Bone marrow (tissue), 2 donors: Measurements from ENCODE around the gene THAP3.
A peak's percentile ranks its signal among the peaks of the same experiment; 100 is the strongest.
"Not testable (repeated sequence)": the region's sequence is repeated elsewhere in the genome, so short reads cannot be mapped to it uniquely, and the experiment has no call there.

Experiments used
- DNase-seq, 2 donors: peaks; one replicate each; lab custom pipeline; 2025; lab: John Stamatoyannopoulos, UW

The THAP3 gene

DNA sequence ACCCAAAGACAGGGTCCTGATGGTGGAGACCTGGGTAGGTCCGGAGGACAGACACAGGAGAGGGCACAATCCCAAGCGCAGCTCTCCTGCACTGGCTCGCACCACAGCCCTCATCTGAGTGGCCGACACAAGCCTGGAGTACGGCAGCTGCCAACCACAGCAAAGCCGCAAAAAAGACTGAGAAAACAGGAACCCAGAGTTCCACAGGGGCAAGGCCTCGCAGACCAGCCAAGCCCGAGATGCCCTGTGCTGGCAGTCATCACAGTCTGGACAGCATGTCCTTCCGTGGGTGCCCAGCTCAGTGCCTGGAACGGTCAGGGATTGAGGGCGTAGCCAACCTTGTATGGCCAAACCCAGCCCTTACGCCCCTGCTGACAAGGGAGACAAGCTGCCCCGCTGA is 33.4 kb upstream of the THAP3 start:
- DNase-seq: peak in 1 of 2 donors; percentile 10

DNA sequence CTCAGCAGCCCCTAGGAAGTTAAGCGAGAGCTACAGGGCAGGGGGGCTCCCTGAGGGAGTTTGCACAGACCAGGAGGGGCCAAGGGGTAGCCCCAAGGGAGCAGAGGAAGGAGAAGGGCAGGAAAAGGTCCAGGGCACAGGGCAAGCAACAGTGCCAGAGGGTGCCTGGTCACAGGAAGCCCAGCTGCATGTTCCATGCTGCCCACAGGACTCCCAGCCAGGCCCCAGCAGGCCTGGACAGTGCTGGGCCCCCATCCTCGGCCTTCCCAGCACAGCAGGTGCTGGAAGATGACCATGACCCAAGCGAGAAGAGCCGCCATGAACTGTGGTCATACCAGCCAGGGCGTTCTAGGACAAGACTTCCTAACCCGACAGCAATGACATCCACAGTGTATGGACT is 33.0 kb upstream of the THAP3 start:
- DNase-seq: no peak

DNA sequence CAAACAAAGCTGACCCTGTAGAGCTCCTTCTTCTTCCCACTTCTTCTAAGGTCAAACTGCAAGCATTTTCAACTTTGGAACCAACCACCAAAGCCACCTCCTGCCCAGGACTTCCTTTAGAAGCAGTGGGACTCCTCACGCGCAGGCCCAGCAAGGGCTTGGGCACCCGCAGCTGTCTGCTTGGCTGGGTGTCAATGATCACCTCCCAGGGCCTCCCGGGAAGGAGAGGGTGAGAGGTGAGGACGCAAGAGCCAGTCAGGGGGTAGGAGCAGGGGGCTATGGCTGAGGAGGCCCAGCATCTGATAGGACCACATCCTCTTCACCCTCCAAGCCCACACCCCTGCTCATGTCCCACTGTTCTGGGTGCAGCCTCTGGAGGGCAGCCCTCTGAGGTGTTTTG is 32.2 kb upstream of the THAP3 start:
- DNase-seq: no peak

DNA sequence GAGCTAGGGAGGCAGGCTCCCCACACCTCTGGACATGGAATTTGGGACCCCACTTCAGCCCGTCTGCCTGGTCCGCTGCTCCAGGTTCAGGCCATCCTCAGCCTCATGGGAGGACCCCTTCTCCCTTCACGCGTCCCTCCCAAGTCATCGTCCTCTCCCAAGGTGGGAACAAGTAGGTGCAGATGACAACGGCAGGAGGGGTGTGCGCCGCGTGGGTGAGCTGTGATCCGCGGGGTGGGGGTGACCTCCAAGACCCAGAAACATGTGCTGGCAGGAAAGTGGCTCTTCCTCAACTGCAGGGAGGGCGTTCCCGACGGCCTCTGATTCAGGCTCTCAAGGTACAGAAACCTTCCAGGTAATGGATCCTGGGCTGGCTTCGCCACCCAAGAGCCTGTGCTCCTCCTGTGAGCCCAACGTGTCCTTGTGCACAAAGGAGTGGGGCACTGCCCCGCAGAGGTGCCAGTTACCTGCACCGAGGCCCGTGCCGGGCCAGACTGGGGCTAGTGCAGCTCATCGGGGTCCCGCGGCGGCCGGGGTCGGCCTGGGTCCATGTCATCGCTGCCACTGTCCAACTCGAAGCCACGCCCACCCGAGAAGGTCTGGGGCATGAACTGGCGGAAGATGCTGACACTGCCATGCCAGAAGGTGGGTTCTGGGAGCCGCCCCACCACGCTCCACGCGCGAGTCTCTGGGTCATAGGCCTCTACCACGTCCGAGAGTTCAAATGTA is 31.6 kb upstream of the THAP3 start:
- no peak for DNase-seq

DNA sequence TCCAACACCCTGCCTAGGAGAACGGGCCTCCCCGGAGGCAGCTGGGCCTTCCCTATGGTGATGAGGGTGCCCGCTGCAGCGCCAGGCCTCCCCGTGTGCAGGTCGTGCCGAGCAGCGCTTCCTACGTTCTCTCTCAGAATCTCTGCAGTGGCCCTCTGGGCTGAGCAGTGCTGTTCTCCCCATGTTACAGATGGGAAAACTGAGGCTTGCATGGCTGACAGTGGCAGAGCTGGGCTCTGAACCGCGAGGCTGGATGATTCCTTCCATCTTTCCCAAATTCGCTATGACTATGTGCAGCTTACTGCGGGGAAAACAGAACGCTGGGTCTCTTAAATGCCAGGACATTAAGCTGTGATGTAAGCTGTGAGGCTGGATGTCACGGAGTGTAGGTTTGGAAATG is 30.9 kb upstream of the THAP3 start:
- no peak for DNase-seq

DNA sequence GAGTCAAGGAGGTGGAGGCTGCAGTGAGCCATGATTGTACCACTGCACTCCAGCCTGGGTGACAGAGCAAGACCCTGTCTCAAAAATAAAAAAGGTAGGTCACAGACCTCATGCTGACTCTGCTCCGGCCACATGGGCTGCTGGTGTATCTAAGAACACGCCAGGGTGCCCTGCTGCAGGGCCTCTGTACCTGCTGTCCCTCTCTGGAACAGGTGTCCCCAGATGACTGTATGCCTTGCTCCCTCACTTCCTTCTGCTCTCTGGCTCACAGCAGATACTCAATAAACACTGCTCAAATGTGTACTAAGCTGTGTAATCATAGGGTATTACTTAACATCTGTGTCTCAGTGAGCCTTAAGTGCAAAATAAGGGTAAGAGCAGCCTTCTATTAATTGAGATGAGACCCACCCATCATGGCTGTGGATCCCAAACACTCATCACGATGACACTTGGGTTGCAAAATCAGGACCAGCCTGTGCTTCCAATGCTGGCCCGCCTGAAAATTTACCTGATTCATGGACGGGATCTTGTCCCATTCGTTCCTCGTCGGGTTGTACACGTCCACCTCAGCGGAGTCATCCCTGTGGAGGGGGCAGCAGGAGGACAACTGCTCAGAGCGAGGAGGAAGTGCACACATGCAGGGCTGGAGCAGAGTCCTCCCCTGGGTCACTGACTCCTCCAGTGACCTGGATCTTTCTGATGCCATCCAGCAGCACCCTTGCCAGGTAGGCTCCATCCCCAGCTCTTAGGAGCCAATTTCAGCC is 29.5 kb upstream of the THAP3 start:
- DNase-seq: no peak

DNA sequence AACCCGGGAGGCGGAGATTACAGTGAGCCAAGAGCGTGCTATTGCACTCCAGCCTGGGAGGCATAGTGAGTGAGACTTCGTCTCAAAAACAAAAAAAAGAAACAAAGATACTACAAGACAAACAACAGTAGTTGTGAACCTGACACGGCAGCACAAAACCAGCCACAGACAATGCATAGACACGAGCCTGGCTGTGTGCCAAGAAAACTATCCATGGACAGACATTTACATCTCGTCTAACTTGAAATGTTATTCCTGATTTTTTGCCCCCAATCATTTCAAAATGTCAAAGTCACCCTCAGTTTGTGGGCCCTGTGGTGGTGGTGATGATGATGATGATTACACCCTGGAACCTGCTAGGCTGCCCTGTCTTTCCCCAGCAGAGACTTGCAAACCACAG is 28.3 kb upstream of the THAP3 start:
- no peak for DNase-seq

DNA sequence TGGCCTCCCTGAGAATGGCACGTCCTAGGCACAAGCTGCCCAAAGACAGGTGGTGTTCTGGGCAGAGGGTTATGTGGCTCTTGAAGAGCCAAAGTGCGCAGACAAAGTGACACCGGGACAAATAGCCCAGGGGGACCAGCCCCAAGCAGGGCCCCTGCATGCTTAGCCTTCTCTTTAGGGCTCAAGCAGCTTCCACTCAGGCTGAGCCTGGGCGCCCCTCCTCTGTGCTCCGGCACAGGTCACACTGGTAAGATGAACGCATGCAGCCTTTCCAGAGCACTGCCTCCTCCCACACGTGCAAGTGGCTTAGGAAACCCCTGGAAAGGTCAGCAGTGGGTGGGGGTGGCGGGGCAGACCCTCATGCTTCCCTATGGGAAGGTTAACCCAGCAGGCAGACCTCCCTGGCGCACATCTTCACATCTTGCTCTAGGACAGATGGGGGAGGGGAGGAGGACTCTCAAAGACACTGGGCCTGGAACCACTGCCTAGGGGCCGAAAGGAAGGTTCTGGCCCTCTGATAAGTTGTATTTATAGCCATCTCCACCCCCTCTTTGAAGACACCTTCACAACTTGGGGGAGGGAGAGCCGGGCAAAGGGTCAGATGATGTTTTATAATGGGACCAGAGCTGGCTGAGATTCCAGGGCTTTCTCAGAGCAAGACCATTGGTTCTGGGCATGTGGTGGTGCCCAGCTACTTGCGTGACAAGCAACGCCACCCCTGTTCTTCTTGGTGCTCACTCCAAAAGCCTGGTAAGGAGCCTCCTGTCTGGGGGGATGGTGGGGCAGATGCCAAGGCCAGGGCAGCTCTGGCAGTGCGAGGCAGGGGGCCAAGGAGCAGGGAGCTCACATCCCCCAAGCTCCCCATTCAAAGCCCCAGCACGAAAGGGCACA is 27.5 kb upstream of the THAP3 start:
- DNase-seq: no peak

DNA sequence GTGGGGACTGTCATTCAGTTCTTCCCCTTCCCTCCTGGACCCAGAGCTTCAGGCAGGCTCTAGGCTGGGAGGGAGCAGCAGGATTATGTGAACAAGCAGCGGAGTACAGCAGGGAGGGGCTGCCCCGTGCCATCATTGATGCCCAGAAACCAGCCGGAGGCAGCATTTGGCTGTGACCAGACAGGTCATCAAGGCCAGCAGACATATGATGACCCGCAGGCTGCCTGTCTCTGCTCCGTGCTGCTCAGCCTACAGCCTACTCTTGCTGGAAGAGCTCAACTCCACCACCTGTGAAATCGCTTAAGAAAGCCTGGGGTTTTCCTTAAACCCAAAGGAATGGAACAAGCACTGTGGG is 26.9 kb upstream of the THAP3 start:
- no peak for DNase-seq

DNA sequence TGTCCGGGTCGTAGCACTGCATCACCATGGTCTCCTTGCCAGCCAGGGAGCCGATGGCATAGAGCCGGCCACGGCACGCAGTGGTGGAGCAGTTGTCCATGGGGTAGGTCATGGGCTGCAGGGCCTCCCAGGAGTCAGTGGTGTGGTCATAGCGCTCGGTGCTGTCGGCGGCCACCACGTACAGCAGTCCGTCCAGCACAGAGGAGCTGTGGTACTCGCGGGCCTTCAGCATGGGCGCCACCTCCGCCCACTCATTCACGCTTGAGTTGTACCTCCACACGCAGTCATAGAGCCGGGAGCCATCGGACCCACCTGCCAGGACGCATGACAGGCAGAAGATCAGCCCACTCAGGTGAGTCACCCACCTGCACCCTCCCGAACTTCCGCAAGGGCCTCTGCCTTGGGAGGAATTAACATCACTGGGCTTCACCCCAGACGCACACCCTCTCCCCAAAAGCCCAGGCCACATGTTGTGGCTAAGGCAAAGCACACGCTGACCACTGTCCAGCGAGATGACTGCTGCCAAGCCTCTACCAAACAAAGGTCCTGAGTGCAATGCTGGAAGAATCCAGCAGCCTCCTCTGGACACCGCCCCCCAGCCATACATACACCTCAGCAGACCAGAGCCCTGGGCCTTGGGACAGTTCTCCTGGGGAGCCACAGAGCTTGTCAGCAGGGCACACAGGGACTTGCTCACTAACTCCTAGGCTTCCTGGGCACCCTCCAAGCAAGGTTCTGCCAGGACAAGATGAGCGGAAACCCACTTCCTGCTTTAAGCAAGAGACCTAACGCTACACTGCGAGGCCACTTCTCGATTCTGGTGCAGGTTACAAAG is 25.3 kb upstream of the THAP3 start:
- DNase-seq: peak; percentile 16 to 54

DNA sequence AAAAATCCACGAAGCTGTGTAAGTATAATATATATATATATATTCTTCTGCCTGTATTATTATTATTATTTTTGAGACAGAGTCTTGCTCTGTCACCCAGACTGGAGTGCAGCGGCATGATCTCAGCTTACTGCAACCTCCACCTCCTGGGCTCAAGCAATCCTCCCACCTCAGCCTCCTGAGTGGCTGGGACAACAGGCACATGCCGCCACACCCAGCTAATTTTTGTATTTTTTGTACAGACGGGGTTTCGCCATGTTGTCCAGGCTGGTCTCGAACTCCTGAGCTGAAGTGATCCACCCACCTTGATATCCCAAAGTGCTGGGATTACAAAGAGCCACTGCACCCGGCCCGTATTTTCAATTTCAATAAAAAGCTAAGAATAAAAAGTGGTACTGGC is 24.7 kb upstream of the THAP3 start:
- not testable (repeated sequence) for DNase-seq

DNA sequence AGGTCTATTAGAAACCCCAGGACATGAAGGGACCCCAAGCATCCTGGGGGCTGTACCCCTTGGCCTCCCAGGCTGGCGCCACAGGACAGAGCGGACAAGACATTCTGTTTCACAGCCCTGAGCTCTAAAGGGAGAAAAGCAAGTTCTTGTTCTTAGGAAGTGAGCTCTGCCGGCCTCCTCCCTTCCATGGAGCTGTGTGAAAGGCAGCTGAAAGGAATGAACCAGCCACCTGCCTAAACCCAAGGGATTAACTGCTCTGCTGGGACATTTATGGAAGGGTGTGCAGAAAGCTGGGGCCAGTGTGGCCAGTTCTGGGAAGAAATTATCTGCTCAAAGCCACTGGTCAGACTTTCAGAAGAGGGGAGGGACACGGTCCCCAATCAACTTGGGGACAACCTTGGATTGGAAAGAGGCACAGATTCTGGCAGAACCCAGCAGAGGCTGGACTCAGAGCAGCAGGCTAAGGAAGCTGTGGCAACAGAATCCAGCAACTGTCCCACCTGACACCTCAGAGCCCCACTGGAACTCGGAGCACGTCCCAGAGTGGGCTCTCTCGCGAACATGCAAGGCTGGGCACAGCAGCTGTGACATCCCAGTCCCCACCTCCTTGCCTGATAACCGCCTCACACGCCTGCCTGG is 24.1 kb upstream of the THAP3 start:
- DNase-seq: no peak

DNA sequence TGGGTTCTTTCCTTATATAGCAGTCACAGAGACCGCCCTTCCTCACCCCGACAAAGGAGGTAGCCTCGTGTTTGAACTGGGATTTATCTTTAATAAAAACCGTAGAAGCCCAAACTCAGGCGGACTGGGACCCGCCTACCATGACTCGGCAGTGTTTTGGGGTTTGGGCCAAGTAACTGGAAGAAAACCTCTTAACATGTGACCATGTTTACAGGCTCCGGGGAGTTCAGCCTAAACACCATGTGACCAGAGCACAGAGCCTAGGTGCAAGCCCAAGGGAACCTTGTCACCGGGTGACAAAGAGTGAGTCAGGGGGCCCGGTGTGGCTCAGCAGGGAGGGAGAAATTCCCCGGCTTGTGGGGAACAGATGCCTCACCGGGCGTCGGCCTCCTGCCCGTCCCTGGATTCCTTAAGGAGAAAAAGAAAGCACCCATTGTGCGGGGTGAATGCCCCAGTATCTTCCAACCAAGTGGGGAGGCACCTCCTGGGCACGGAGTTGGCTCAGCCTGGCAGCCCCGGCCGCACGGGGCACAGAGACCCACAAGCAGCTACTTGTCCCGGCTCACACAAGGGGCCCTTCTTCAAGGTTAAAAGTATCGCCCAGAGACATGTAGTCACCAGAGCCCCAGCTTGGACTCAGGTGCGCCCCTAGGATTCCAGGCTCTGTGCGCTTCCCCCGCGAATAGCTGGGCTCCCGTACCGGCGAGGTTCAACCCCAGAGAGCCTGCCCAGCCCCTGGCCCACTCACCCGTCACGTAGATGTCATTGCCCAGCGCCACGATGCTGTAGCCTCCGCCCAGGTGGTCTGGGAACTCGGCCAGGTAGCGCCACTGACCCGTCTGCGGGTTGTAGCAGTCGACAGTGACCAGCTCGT is 23.4 kb upstream of the THAP3 start:
- DNase-seq: peak; percentile 71 to 82

DNA sequence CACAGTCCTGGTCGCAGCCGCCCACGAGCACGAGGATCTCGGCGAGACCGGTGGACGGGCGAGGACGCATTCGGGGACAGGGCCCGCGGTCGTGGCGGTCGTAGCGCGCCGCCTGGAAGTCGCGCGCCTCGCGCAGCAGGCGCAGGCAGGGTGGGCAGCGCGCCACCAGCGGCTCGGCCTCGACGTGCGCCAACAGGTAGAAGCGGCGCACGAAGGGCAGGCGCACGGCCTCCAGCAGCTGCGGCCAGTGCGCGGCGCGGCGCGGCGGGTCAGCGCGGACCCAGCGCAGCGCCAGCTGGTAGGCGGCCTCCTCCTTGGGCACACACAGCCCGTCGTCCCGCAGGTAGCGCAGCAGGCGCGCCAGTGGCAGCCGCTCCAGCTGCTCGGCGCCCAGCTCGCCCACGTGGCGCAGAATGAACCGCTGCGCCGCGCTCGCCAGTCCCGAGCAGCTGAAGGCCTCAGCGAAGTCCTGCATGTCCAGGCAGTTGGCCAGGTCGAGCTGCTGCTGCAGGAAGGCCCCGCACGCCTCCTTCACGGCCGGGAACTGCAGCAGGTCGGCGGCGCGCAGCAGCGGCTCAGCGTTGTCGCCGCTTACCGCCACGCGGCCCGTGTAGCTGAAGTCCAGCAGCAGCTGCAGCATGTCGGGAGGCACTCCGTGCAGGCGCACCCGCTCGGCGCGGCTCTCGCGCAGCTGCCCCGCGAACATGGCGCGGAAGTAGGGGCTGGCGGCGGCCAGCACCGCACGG is 22.6 kb upstream of the THAP3 start:
- DNase-seq: no peak

DNA sequence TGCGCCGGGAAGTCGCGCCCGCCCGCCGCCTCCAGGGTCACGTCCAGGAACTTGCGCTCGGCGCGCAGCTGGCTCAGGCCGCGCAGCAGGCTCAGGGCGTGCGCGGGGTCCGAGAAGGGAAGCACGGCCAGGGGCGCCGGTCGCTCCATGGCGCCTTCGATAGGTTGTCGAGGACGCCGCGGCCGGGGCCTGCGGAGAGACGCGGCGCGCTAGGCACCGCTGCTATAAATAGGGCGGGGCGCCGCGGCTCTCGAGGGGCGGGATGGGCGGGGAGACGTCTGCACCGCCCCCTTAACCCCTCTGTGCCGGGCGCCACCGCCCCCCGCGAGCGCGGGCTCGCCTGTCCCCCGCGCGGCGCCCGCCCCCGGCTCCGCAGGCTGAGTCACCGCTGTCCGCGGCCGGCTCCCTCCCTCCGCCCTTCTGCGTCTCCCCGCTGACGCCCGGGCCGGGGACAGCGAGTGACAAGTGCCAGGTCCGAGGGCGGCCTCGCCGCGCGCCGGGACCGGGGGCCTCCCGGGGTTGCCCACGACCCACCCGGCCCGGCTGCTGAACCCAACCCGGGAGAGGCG is 21.9 kb upstream of the THAP3 start, which contains the start of gene KLHL21:
Gene KLHL21 (minus strand): TSS at position 201 of the 569 bp plus-strand sequence. CDS start 52 bp downstream, at position 149.
- DNase-seq: peak; percentile 85 to 90

DNA sequence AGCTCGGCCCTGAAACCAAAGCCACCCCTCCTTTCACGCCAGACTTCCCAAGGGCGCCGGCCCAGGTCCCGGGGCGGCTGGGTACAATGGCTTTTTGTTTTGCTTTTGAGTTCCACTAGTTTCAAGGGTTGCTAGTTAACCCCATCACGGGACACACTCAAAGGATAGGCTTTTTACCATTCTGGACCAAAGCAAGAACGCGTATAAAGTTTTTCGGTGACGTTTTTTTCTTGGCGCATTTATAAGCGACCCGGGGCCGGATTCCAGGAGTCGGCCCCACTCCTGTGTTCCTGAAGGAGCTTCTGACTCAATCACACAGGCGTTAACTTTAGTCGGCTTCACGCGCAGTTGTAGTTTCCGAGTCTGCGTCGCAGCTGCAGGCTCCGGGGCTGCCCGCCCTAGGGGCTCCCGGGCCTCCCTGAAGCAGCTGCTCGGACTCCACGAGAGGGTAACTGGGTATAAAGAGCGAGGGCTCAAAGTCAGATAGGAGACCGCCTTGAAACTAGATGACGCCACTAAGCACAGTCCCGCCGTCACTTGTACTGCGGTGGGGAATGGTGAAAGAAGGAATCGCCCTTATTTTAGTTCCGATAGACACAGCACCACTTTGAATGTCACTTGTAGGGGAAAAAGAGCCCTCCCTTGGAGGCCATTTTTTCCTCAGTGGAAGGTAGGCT is 21.3 kb upstream of the THAP3 start:
- DNase-seq: peak; percentile 65 to 90

DNA sequence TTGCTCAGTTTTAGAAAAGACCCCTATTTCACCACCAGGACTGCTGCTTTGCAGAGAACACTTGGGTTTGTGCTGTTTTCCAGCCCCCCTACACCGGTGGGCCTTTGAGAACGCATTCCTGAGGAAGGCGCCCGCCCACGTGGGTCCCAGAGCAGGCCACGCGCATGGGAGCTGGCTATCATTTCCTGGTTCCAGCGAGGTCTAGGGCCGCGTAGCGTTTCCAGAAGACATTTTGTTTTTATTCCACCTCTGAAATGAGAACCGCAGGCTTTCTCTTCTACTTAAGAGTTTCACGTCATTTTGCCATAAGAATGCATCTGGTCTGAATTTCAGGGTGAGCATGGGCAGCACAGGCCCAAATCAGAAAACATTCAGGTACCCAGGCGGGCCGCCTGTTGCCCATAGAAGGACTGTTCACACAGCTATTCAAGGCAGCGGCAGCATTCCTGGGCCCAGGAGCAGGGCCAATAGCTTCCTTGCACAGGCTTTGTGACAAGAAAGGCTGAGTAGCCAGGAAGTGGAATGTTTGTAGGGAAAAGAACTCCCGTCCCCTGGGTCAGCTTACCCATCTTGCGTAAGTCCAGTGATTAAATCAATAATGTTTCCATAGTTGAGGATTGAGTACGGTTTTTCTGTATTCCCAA is 20.6 kb upstream of the THAP3 start:
- no peak for DNase-seq
